Nucleus accumbens (tissue), 56 donors: ENCODE measurements around the gene HTRA1.
A peak's percentile ranks its signal among the peaks of the same experiment; 100 is the strongest.

Source experiments
- DNase-seq, 56 donors: peaks; one replicate each; lab custom pipeline; 2025; lab: John Stamatoyannopoulos, UW

The HTRA1 gene

DNA sequence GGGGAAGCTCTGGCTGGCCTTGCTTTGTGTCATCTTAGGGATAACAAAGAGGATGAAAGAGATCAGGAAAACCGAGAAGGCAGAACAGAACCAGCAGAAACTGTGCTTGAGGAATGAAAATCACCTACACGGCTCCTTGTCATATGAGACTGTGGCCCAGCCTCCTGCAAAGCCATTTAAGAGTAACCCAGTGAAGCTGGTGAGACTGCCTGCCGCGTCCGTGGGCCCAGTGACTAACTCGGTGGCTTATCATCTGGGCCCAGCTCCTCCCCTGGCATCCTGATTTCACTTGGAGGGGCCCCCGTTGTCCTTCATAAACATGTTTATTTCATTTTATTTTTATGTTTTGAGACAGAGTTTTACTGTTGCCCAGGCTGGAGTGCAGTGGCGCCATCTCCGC is 30.7 kb downstream of the HTRA1 start:
- DNase-seq: no peak

DNA sequence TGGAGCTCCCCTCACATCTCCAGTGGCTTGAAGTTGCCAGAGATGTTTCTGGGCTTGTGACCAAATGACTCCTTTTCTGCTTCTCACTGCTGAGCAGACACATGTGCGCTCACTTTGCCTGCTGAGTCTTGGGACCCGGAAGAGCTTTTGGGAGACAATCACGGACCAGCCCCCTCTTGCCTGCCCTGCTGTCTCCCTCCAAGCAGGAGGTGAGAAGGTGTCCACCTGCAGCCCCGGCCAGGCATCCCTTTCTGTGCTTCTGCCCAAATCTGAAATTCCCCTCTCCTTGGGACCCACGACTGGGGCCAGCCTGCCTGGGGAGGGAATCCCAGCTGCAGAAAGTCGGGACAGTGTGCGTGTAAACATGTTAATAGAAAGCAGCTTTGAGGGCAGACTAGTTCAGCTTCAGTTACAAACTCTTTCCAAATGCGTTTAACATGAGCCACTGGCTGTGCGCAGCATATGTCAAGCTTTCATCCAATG is 31.7 kb downstream of the HTRA1 start:
- DNase-seq: no peak

DNA sequence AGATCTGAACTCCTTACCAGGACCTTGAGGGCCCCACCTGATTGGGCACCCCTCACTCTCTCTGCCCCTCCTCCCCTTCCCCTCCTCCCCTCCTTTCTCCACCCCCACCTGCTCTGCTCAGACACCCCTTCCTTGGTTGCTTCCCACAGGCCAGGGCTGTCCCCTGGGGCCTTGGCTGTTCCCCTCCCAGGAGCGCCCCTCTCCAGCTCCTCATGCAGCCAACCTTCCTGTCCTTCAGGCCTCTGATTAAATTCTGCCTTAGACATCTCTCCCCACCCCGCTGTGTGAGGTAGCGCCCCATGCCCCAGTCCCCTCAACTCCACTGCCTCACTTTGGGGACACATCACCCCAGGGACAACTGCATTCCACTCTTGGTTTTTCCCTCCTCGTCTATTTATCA is 32.4 kb downstream of the HTRA1 start:
- DNase-seq: no peak

DNA sequence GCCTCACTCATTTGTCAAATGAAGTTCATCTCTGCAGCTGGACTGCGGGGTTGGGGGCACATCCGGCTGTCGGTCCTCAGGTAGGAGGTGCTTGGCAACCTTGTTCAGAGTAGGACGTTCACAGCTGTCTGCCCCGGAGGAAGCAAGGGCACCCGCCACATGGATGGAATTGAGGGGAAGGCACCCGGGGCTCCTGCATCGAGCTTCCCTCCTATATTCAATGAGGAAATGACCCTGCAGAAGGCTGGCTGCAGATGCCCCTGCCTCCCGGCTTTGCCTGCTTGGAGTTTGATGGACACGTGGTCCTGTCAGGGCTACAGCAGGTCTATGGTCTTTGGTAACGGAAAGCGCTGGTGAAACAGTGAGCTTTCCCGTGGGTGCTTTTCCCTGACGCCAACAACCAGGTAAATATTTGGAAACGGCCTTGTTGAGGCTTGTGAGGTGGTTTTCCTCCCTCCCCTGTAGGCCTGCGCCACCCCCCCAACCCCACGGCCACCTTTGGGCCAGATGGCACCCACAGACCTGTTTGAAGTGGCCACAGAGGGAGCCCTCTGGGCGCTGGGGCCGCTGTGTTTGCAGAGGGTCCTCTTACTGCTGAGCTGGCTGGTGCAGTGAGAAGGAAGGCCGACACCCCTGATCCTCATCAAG is 32.9 kb downstream of the HTRA1 start:
- no peak for DNase-seq

DNA sequence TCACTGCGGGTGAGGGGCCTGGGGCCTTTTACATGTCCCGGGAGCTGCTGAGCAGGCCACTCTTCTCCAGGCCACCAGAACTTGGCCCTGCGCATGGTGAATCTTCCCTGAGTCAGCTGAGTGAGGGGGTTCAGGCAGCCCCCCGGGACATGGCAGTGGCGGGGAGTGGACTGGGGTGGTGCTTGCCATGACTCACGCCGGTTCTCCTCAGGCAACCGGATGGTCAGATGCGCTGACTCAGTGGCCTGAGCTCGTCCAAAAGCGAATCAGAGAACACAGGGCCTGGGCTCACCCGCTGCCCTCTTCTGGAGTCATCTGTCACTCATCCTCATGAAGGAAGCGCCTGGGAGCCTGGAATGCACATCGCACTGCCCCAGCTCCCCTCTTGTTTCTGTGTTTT is 33.5 kb downstream of the HTRA1 start:
- peak in 5 of 56 donors; percentile 29 to 78 (median 34) for DNase-seq

GRCh38 chr10:122495406-122496340 is 34.3 kb downstream of the HTRA1 start:
- peak in 1 of 56 donors; percentile 17 for DNase-seq

- no peak for DNase-seq
Observed at GRCh38 chr10:122497241-122497640, 35.9 kb downstream of the HTRA1 start.

- peak in 15 of 56 donors; percentile 21 to 61 (median 35) for DNase-seq
Observed at GRCh38 chr10:122498521-122498920, 37.2 kb downstream of the HTRA1 start.

DNA sequence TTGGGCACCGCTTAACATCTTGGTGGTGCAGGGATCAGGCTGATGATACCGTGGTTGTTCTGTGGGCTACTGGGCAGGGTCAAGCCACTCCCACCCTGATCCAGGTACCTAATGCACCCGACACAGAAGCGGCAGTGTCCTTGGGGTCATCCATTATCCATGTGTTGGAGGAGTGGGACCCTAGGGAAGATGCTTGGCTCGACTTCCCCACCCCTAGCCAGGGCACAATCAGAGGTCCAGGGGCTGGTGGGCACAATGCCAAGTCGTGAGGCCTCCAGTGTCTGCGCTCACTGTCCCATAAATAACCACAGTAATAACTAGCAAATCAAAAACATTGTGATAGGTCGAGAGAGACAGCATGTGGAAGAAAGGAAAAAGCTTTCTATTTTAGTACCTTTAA is 37.7 kb downstream of the HTRA1 start:
- DNase-seq: no peak

- DNase-seq: peak in 12 of 56 donors; percentile 21 to 49 (median 35)
Observed at GRCh38 chr10:122499491-122499941, 38.2 kb downstream of the HTRA1 start.

DNA sequence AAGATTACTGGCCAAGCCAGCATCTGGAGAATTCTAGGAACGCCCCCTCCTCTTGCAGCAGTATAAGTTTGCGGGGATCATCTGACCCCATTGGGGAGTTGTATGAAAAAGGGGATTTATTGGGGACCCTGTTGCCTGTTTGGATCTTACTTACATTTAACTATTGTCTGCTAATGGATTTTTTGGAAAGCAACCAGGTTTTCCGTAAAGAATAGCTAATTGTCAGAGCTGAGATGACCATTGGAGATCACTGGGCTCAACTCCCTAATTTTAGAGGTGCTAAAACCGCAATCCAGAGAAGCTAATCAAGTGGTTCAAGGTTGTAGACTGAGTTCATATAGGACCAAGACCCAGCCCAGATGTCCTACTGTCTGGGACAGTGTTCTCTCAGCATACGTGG is 38.8 kb downstream of the HTRA1 start:
- DNase-seq: no peak

DNA sequence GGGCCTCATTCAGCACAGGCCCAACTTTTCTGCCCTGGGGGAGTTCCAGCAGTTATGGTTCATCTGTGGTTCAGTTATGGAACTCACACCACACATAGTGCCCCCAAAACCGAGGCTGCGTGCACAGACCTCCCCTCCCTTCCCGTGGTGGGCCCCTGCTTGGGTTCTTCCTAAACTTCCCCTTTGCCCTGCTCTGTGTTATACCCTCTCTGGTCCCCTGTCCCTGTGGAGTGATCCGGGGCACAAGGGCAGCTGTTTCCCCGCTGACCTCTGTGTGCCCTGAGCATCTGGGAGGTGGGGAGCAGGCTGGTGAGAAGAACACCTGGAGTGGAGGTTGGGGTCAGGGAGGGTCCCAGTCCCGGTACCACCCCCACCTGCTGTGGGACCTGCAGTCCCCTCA is 39.4 kb downstream of the HTRA1 start:
- no peak for DNase-seq

DNA sequence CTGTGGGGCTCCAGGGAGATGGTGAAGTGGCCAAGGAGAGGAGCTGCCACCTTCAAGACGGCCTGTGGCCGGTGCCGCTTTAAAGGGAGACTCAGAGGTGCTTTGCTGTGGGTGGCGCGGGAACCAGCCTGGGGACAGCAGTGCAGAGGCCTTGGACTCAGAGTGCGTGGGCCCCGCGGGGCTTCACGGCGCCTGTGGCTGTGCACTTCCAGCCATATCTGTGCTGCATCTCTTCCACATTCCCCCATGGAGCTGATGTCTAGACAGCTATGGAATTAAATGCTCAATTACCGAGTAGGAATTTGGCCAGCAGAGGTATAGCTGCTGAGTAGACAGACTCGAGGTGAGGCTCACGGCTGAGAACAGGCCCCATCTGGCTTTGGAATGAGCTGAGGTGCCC is 41.7 kb downstream of the HTRA1 start:
- no peak for DNase-seq

DNA sequence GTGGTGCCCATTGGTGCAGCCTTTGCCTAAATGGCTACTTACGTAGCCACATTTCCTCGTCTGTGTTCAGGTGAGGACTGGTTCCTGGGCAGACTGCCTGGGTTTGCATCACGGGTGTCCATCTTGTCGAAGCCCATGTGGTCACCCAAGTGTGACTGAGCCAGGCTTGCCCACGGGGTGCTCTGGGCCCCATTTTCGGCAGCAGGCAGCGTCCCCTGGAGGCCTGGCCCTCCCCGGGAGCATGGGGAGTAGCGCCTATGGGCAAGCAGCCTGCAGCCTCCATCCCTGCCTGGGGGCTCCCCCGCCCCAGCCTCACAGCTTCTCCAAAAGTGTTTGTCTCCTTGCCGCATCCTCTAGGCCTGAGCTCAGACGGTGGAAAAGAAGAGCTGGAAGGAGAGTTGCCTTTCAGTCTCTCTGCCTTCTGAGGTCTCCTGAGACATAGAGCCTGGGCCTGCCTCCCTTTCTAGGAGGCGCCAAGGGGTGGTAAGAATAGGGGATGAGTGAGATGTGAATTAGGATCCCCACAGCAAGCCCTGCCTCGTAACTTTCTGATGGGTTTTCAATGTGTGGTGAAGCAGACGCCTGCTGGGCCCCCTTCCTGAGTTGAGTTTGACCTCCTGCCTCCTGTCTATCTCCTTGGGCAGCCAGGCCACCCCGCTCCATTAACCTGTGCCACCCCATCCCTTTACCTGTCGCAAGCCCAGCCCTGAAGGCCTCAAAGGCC is 42.7 kb downstream of the HTRA1 start:
- peak in 1 of 56 donors; percentile 38 for DNase-seq

DNA sequence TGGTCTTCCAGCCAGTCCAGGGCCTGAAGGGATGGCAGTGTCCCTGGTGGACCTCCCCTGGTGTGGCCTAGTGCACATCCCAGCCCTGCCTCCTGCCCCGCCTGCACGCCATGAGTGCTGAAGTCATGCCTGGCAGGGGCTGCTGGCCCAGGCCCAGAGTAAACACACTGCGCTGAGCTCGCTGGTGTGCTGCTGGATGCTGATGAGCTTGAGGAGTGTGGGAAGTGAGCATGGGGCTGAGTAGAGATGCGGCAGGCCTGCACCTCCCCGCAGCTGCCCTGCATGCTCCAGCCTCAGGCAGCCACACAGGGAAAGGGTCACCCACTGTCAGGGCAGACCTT is 43.2 kb downstream of the HTRA1 start:
- peak; percentile 29 to 96 (median 88) for DNase-seq

- no peak for DNase-seq
Observed at GRCh38 chr10:122505011-122505410, 43.7 kb downstream of the HTRA1 start.

- no peak for DNase-seq
Observed at GRCh38 chr10:122505885-122506645, 44.7 kb downstream of the HTRA1 start.

DNA sequence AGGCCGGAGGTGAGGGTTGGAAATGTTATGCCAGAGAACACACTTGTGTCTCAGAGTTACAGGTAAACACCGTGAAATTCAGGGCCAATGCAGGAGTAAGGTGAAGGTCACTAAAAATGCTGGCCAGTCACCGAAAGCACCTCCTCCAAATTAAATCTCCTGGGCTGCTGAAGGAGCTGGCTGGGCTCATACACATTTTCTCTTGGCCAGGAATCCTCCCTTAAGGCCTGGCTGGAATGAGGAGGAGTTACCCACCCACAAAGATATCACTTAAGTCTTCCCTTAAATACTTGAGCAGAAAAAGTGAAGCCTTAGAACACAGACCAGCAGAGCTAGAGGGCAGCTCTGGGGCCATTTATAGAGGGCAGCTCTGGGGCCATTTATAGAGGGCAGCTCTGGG is 46.3 kb downstream of the HTRA1 start:
- DNase-seq: no peak

GRCh38 chr10:122508021-122508420 is 46.7 kb downstream of the HTRA1 start:
- no peak for DNase-seq

DNA sequence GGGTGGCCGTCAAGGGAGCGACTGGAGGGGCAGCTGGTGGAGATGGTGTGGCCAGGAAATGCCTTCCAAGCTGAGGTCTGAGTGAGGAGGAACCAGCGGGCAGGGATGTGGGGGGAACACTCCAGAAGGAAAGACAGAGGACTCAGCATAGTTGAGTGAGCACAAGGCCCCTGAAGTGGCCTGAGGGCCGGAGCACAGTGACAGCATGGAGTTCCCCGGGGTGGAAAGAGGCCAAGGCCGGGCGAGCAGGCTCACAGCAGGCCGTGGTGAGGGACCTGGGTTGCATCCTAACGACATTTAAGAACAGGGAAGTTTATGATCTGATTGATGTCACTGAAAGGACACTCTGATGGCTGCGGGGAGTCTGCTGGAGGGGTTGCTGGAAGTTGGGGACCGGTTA is 48.0 kb downstream of the HTRA1 start:
- no peak for DNase-seq
